Adrenal gland (tissue), 12 donors: ENCODE results near the gene ZNF488. TPM values are rescaled to one million over a fixed set of nuclear protein-coding genes. Genes with fewer than 3 reads are reported as not detected.

Experiments
- DNase-seq, 7 donors: peaks; one replicate each; pipeline ENCODE4 v3.0.0-alpha.2; 2019 to 2020
- H3K27ac ChIP-seq, 5 donors: fragments of 200-600 bp; sonication (generic) in 4 of 5; 1 replicate in 3 of 5; 2 replicates in 2 of 5; pipeline versions ENCODE4 v1.5.1 to v1.8.0; 2016 to 2020; ENCODE audit warnings: mild to moderate bottlenecking in 1 of 5
- H3K27me3 ChIP-seq: fragments of 200-600 bp; 2 replicates; pipeline ENCODE4 v1.8.0; 2021
- H3K36me3 ChIP-seq, 2 donors: fragments of 200-600 bp; replicated peaks in 1 of 2; 1 replicate in 1 of 2; 2 replicates in 1 of 2; pipeline versions ENCODE4 v1.5.1 to v1.8.0; 2018 to 2022
- H3K4me1 ChIP-seq, 2 donors: fragments of 200-600 bp; replicated peaks in 1 of 2; 1 replicate in 1 of 2; 2 replicates in 1 of 2; pipeline versions ENCODE4 v1.5.1 to v1.8.0; 2018 to 2021
- H3K4me3 ChIP-seq, 4 donors: fragments of 200-600 bp; sonication (generic) in 3 of 4; one replicate each; pipeline ENCODE4 v1.5.1; 2016 to 2018
- H3K9me3 ChIP-seq, 3 donors: fragments of 200-600 bp; sonication (generic) in 1 of 3; replicated peaks in 1 of 3; 1 replicate in 2 of 3; 2 replicates in 1 of 3; pipeline versions ENCODE4 v1.5.1 to v1.8.0; 2016 to 2021
- CTCF ChIP-seq, 6 experiments: fragments of 450-650 bp in 4 of 6; fragments of 200-600 bp in 2 of 6; sonication (generic) in 1 of 6; IDR thresholded peaks; 1 replicate in 5 of 6; 2 replicates in 1 of 6; pipeline versions ENCODE4 v1.5.1 to v1.8.0; 2016 to 2021; ENCODE audit warnings: antibody characterized with exemption in 6 of 6, mild to moderate bottlenecking in 2 of 6, moderate library complexity in 1 of 6
- WGBS, 4 donors: extraction: QIAGEN DNeasy Blood & Tissue Kit in 2 of 4; methylation state at CpG; one replicate each; pipeline versions ENCODE4 v1.1.5 to v1.1.7; 2013 to 2017; 5-methylcytosine and 5-hydroxymethylcytosine counted together
- intact Hi-C, 2 donors: fragments of 100-400 bp; cut with DNase I; formaldehyde crosslinking; loops; one replicate each; pipeline versions ENCODE4 v1.14.1 to v1.15.0; 2022 to 2023
- polyA plus RNA-seq, 3 donors: library from polyadenylated mRNA; stranded (reverse); fragments of 200-250 nt in 2 of 3; fragments of 350-450 nt in 1 of 3; fragmentation: Illumina TruSeq in 1 of 3; extraction: RNeasy Lipid Tissue Mini Kit (QIAGEN cat#74804) in 1 of 3; gene quantifications; one replicate each; pipeline ENCODE4 v1.2.3, GENCODE V29; 2013 to 2014
- total RNA-seq, 9 donors: library from RNA; depleted of rRNA in 4 of 9; stranded (reverse); fragments of >200 nt in 4 of 9; fragments of 120-200 nt in 1 of 9; fragmentation: NEBNext Ultra II Directional in 1 of 9; extraction: Animal tissue kit (Norgen Biotek cat#: 25700) in 1 of 9; gene quantifications; one replicate each; pipeline versions ENCODE4 v1.1.0 to v1.2.4, GENCODE V29; 2013 to 2023
- donor health status: healthy with polysubstance abuse.
- donor health status: Bipolar disorder and iron deficiency.
- donor health status: DM: yes; HTN: yes; CAD: no.
- donor health status: DM: no; HTN: no; CAD: no.
- donor health status: DM: no; HTN: no; CAD: no.
- donor health status: DM: yes; HTN: yes; CAD: no.

Gene ZNF488
- total and polyA plus RNA-seq, 12 donors = 0.03 to 0.20 (median 0.11) TPM; not detected in 3

DNA sequence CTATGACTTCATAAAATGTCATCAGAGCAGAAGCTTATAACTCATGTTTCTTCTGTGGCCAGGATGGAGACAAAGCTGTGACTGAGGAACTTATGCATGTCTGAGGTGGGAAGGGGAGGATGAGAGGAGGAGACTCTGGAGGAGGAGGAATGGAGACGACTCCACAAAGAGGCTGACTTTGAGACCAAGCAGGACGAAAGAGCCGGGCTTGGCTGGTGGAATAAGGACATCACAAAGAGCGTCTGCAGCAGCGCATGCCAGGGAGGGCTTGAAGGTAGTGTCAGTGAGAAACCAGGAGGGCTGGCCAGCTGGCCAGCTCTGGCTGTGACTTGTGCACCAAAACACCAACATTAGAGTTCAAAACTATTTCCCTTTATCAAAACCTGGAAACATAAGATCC lies 68.0 kb downstream of the ZNF488 start:
- H3K4me1 ChIP-seq = peaks cover 0 to 12% of the 10 kb centered on the region in 2 donors
- H3K4me3 ChIP-seq = no peak overlapping the region
- no peak for TF ChIP-seq CTCF (IDR thresholded peaks at IDR 0.05)
- no peak overlapping the region for H3K27ac ChIP-seq
- H3K9me3 ChIP-seq = no peaks in the 10 kb centered on the region
- WGBS, 4 donors = 79 to 92% (median 83%) methylated on average over 5 of the region's 5 CpGs
- intact Hi-C loops = no loop called here
- H3K27me3 ChIP-seq = no peaks in the 10 kb centered on the region
- no peak for DNase-seq
- H3K36me3 ChIP-seq = no peaks in the 10 kb centered on the region

Other genes starting within 250 kb of the ZNF488 start
- 1 to 10 TPM in 5 of 9 donors, under 1 TPM in 3, not detected in 1; 0.06 to 8.5 (median 2.5) TPM for gene GDF10, start 84.1 kb downstream of the ZNF488 start, total RNA-seq
- 1 to 10 TPM in 1 of 3 donors, under 1 TPM in 2; 0.64 to 1.2 (median 0.94) TPM for gene GDF10, start 84.1 kb downstream of the ZNF488 start, polyA plus RNA-seq
- gene GDF2, start 61.8 kb downstream of the ZNF488 start, total RNA-seq = under 1 TPM in 1 of 9 donors, not detected in 8; 0.11 TPM
- not detected for gene GDF2, start 61.8 kb downstream of the ZNF488 start, polyA plus RNA-seq
- under 1 TPM in 1 of 9 donors, not detected in 8; 0.11 TPM for gene RBP3, start 35.9 kb downstream of the ZNF488 start, total RNA-seq
- not detected for gene RBP3, start 35.9 kb downstream of the ZNF488 start, polyA plus RNA-seq
- 1 to 10 TPM in 4 of 9 donors, under 1 TPM in 2, not detected in 3; 0.42 to 2.2 (median 1.3) TPM for gene ANXA8, start 99.8 kb upstream of the ZNF488 start, total RNA-seq
- under 1 TPM; 0.33 to 0.81 (median 0.56) TPM for gene ANXA8, start 99.8 kb upstream of the ZNF488 start, polyA plus RNA-seq
- gene FAM25G, start 107.4 kb upstream of the ZNF488 start, total RNA-seq = not detected
- not detected for gene FAM25G, start 107.4 kb upstream of the ZNF488 start, polyA plus RNA-seq
- 10 to 100 TPM in 3 of 9 donors, 1 to 10 TPM in 5, under 1 TPM in 1; 0.24 to 12.2 (median 5.2) TPM for gene AGAP9, start 139.3 kb upstream of the ZNF488 start, total RNA-seq
- 10 to 100 TPM in 2 of 3 donors, 1 to 10 TPM in 1; 5.8 to 35.6 (median 18.2) TPM for gene AGAP9, start 139.3 kb upstream of the ZNF488 start, polyA plus RNA-seq